8988T (cell line): ENCODE results near the gene IL1R1.

Source experiments
- DNase-seq: peaks from one replicate; pipeline ENCODE4 v3.0.0; 2011

Gene IL1R1

GRCh38 chr2:102141011-102141943, 1.3 kb upstream of the IL1R1 start:
- no peak for DNase-seq

- peak; percentile 38 for DNase-seq
These were observed 393 bp downstream of the IL1R1 start for GRCh38 chr2:102142829-102143449.

- DNase-seq, result no peak
These were observed 972 bp downstream of the IL1R1 start for GRCh38 chr2:102143450-102143985.

GRCh38 chr2:102144128-102144527, 1.6 kb downstream of the IL1R1 start:
- DNase-seq, result no peak

GRCh38 chr2:102145107-102145506, 2.6 kb downstream of the IL1R1 start:
- no peak for DNase-seq

GRCh38 chr2:102145934-102146333, 3.4 kb downstream of the IL1R1 start:
- no peak for DNase-seq

- no peak for DNase-seq
These were observed 5.4 kb downstream of the IL1R1 start for GRCh38 chr2:102147935-102148334.

GRCh38 chr2:102149243-102149642, 6.7 kb downstream of the IL1R1 start:
- no peak for DNase-seq

DNA sequence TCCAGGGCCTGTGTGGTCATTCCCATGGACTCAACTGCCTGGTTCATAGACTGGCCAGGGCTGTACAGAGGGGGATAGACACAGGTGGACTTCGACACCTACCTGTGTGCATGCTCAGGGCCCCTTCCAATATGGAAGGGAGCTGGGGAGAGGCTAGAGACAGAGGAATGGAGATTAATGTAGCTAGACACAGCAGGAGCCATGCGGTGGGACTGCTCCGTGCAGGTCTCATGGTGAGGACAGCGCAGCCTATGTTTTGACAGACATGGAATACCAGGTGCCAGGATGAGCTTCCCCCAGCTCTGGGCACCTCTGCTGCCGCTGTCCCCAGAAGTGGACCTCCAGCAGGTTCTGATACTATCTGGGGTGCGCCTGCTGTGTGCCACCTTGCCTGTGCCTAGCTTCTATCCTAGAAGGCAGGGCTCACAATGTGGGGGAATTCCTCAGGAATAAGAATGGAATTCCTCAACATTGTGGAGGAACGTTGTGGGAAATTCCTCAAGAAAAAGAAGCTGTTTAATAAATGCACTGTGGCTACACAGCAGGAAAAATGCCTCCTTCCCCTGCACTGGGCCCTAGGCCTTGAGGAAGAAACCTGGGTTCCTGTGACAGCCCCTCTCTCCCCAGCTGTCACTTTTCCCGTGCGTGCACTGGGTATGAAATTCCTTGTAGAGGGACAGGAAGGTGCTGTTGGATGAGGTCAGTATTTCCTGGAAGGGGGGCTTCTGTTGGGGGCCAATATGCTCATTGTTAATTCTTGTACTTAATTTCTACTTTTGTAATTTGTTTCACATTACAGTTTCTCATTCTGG, 7.3 kb downstream of the IL1R1 start:
- DNase-seq, result no peak

DNA sequence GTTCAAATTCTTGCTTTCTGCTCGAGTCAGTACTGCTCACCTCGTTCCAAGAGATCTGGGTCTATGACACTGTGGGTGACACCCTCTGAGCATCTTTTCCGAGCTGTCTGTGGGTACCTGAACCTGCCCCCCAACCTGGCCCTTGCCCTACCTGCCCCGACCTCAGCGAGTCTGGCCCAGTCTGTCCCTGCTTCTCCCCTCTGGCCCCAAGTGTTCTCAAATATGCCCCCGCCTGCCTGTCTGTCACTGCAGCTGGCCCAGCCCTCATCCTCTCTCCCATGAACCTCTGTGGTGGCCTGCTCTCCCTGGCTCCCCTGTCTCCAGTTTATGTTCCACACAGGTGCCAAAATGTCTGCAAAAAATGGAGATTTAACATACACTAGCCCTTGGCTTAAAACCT, 11.8 kb downstream of the IL1R1 start:
- DNase-seq, result no peak

- no peak for DNase-seq
These were observed 12.6 kb downstream of the IL1R1 start for GRCh38 chr2:102154946-102155702.

DNA sequence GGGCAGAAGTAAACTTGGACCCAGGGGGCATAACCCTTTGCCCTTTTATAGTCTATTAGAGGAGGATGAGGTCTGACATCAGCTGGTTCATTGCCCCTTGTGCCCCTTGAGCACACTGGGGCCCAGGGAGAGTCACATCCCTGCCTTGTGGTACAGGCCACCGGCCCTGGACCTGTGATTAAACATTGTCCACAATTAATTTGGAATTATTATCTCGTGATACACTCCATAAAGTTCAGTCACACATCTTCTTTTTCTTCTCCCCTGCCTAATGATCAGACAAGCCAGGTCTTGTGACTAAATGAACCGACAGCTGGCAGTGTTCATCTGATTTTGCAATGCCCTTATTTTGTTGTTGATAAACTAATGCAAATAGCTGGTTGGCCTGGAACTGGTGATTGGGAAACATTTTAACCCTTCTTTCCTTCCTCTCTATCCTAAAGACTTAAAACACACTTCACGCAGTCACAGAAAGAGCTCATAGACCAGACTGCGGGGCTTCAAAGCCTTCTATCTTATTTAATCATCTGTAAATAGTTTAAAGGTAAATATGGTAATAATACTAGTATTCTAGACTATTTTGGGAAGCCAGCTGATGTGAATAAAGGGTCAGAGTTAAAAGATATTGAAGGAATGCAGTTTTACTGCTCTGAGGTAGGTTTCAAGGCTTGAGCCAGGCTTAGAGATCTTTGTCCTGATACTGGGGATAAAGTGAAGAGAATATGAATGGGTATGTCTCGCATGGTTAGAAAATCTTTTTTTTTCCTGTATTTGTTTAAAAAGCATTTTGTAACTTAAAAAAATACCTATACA, 13.4 kb downstream of the IL1R1 start:
- no peak for DNase-seq

GRCh38 chr2:102158011-102158755, 15.6 kb downstream of the IL1R1 start:
- no peak for DNase-seq

DNA sequence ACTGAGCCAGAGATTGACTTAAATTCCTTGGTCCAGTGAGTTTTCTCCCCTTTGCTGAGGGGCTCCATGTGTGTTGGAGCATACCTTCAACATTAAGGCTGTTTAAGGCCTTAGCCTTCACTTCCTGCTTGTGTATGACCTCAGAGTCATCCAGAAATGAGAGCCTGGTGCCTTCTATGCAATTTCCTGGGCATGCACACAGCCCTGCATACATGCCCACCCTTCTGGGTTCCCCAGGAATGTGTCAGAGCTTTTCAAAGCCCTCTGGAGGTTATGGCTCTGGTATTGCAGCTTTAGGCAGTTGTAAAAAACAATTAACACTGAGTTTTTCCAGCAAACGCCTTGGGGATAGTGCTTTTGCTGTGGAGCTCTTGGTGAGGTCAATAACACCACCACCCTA, 16.7 kb downstream of the IL1R1 start:
- no peak for DNase-seq

- DNase-seq, result no peak
These were observed 23.8 kb downstream of the IL1R1 start for GRCh38 chr2:102166189-102166845.

DNA sequence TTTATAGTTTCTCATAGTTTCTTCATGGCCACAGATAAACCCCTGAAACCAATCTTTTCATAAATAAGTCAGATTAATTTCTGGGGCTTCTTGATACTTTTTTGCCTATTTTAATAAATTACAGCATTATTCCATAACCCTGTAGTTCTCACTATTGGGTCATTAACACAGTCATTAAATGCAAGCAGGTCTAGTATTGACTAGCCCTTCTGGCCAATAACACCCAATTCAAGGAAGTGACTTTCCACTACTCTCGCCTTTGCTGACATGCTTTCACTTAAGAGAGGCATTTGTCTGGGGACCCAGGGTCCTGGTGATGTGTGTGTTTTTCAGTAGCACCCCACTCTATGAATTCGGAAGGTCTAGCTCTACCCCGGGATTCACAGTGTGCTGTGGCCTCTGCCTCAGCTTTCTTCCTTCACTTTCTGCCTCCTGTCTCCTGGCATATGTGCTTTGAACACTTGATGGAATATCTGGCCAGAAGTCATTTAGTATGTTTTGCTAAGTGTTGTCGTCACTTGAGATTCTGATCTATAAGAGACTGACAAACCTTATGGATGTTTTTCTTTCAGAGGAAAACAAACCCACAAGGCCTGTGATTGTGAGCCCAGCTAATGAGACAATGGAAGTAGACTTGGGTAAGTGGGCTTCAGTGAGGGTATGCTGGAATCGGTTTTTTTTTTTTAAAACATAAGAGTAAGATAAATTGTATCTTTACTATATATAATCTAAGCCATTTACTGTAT, 25.7 kb downstream of the IL1R1 start:
- DNase-seq, result no peak

DNA sequence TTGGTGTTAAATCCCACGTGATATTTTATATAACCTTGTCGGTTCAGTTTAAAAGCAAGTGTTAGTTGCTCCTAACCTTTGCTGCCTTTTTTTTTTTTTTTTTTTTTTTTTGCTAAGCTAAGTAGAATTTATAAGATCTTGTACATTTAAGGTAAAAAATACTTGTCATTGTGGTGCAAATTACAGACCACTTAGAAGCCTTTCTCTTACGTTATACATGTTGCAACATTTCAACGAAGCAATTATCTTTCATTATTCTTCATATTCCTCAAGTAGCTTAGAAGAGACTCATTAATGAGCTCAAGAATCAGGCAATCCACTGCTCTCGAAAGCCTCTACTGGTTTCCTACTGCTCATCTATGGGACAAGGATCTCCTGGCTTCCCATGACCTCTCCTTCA, 29.4 kb downstream of the IL1R1 start:
- no peak for DNase-seq

DNA sequence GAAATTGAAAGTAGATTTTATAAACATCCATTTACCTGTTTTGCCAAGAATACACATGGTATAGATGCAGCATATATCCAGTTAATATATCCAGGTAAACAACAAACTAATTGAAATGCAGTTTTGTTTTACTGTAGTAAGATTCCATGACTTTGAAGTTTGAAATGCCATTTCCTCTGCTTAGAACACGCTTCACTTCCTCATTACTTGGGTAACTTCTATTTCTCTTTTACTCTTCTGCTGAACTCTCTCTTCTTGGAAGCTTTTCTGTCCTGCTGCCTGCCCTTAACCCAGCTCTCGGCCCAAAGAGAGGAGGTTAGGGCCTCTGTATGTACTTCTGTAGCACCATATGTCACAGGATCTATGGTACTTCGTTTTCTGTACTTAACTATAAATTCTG, 30.2 kb downstream of the IL1R1 start:
- DNase-seq, result no peak

DNA sequence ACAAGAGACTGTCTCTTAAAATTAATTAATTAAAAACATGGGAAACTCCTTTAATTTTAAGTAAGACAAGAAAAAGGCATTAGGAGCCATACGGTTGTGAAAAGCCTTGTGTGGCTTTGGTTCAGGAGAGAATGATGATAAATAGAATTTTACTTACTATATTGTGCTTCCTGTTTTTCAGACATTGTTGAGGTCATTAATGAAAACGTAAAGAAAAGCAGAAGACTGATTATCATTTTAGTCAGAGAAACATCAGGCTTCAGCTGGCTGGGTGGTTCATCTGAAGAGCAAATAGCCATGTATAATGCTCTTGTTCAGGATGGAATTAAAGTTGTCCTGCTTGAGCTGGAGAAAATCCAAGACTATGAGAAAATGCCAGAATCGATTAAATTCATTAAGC, 33.6 kb downstream of the IL1R1 start:
- no peak for DNase-seq
